GM13977 (cell line): ENCODE measurements around the gene CAMK2N1.

Source experiments
- DNase-seq: peaks from one replicate; pipeline ENCODE4 v3.0.0; 2012; ENCODE audit warnings: low spot score
- in situ Hi-C: fragments of 300-500 bp; cut with MboI; formaldehyde crosslinking; loops from one replicate; pipeline ENCODE4 v1.12.0; 2022; ENCODE audit warnings: low sequenced_read_pairs, low pct_unique_long_range_greater_than_20kb, mixed read lengths, inconsistent platforms; ENCODE audit not compliant: unreplicated experiment
- TF ChIP-seq, protein P1 (sequence below): IDR thresholded peaks from 2 replicates; pipeline ENCODE4 v1.5.1; 2012; ENCODE audit warnings: mild to moderate bottlenecking, control low read depth; ENCODE audit not compliant: insufficient read depth; ENCODE audit errors: extremely low read depth, missing control alignments

Gene CAMK2N1

DNA sequence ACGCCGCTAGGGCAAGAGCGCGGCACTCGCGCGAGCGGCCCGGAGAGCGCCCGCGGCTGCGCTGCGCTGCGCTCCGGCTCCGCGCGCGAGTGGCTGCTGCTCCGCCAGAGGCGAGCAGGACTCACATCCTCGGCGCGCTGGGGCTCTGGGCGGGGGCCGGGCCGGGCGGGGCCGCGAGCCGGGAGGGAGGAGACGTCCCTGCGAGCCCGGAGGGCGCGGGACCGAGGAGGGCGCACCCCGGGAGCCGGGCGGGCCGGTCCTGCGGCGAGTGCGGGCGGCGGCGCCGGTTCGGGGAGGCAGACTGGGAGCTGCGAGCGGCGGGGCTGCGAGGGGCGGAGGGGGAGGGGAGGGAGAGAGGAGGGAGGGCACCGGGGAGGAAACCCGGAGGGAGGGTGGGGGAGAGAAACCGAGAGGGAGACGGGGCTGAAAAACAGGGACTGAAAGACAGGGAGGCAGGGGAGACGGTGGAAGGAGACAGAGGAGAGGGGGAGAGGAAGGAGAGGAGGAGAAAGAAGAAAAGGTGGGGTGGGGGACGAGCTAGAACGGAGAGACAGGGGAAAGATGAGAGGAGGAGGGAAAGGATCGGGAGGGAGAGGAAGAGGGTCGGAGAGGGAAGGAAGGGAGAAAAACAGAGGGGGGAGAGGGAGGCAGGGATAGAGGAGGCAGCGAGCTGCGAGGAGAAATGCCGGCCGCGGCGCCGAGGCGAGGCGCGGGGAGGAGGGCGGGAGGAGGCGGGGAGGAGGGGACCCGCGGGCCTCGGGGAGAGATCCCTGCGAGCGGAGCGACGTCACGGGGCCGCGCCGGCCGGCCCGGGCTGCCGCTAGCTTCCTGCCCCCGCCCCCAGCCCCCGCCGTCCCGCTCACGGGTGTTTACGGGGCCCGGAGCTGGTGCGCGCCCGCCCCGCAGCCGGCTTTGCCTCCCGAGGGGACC, at the start of gene CAMK2N1:
TSS of gene CAMK2N1 (minus strand) at position 684 of the 930 bp plus-strand sequence. CDS start 831 bp downstream, outside the sequence.
- DNase-seq = peak; percentile 70
- in situ Hi-C loops = no loop called here
- TF ChIP-seq, protein P1, sequence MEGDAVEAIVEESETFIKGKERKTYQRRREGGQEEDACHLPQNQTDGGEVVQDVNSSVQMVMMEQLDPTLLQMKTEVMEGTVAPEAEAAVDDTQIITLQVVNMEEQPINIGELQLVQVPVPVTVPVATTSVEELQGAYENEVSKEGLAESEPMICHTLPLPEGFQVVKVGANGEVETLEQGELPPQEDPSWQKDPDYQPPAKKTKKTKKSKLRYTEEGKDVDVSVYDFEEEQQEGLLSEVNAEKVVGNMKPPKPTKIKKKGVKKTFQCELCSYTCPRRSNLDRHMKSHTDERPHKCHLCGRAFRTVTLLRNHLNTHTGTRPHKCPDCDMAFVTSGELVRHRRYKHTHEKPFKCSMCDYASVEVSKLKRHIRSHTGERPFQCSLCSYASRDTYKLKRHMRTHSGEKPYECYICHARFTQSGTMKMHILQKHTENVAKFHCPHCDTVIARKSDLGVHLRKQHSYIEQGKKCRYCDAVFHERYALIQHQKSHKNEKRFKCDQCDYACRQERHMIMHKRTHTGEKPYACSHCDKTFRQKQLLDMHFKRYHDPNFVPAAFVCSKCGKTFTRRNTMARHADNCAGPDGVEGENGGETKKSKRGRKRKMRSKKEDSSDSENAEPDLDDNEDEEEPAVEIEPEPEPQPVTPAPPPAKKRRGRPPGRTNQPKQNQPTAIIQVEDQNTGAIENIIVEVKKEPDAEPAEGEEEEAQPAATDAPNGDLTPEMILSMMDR = no peak

DNA sequence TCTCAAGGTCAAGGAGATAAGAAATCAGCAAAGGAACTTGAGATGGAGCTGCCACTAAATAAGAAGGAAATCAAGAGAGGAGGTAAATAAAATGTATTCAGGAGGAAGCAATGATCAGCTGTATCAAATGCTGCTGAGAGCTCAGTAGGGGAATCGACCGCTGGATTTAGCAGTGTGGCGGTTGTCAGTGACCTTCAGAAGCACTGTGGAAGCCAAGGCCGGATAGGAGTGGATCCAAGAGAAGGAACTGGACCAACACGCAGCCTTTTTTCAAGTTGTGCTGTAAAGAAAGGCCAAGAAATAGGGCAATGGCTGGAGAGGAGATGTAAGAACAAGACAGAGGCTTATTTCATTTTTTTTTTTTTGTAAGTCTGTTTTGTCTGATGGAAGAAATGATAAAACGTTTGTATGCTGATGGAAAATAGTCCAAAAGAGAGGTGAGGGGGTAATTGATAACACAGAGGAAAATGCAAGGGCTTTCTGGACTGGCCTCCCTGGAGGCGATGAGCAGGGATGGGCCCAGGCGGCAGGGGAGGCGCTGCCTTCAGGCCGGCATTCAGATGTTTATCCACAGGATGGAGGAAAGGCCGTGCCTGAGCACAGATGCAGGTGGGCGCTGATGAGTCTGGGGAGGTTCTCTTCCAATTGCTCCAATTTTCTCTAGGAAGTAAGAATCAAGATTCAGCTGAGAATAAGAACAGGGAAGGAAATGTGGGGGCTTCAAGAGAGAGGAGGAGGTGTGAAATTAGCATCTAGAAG, 48.8 kb upstream of the CAMK2N1 start:
- TF ChIP-seq, protein P1 = no peak
- in situ Hi-C loops = loop anchor here (25.0 kb wide), 1 partner anchor 102 kb away; the partner anchor contains the start of gene PINK1
- DNase-seq = no peak

DNA sequence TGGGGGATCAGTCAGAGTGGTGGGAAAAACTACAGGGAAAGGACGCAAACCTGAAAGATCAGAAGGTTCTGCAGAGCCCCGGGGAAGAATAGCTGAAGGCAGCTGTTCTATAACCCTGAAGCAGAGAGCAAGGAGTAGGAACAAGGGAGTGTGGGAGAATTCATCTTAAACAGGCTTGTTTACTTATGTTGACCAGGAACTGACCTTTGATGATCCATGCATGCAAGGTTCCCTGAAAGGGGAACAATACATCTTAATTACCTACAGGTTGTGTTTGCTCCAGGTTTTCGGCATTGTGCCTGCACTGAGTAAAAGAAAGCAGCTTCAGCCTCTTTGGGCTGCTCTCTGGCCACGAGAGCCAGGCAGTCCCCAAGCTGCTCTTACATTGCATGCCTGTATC, 47.6 kb upstream of the CAMK2N1 start:
- in situ Hi-C loops = loop anchor here (25.0 kb wide), 1 partner anchor 104 kb away; the partner anchor contains the start of gene PINK1

DNA sequence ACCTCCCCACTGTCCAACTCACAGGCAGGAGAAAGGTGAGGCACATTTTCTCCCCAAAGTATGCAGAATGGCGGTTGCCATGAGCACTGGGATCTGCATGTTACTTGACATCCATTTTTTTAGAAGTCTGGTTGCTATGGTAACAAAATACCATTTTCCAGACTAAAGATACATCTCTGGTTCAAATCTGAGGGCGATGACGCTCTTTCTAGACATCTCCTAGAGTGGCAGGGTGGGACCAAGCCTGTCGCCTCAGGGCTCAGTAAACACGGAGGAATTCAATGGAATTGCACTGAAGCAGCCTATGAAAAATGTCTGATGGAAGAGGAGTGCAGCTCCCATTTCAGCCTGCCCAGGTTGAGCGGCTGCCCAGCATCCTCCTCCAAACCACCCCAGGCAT, 44.9 kb upstream of the CAMK2N1 start:
- TF ChIP-seq, protein P1 = no peak
- in situ Hi-C loops = loop anchor here (25.0 kb wide), 1 partner anchor 106 kb away; the partner anchor contains the start of gene PINK1
- no peak for DNase-seq

More for the DNA sequence above, 47.6 kb upstream of the CAMK2N1 start:
- DNase-seq = no peak
- TF ChIP-seq, protein P1 = no peak

DNA sequence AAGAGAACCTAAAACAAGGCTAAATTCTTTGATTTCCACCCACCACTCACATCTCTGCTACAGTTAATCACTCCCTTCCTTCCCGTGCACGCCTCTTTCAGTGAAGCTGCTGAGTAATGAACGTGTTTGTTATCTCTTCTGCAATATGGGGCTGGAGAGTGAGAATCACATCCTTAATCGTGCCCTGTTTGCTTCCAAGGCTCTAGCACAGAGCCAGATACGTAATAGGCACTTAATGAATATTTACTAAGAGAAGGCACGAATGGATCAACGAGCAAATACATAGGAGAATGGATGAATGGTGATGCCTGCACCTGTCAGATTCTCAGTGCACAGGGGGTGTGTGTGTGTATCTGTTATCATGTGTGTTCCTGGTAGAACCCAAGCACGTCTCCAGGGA, 44.3 kb upstream of the CAMK2N1 start:
- TF ChIP-seq, protein P1 = no peak
- DNase-seq = no peak
- in situ Hi-C loops = loop anchor here (25.0 kb wide), 1 partner anchor 107 kb away; the partner anchor contains the start of gene PINK1

DNA sequence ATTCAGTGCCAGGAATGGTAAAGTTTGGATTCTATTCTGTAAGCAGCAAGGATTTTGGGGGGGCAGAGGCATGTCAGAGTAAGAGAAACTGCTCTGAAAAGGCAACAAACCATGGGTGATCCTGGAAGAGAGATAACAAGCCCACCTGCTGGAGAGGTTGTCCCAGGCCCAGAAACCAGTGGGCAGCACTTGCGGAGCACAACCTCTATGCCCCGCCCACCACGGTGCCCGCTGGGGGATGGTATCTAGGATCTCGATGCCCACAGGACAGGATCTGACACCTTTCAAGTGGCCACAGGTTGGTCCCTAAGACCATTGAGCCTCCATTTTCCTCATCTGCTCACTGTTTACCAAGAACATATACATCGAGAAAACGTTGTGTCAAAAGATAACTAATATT, 42.2 kb upstream of the CAMK2N1 start:
- DNase-seq = no peak
- in situ Hi-C loops = loop anchor here (25.0 kb wide), 1 partner anchor 109 kb away; the partner anchor contains the start of gene PINK1
- TF ChIP-seq, protein P1 = no peak
